HL-60/S4 treated with phorbol 12-myristate 13-acetate at 8.2 ng/mL for 4 days and 3 days (cell line): ENCODE data around the gene SRRM5.
"Not testable (repeated sequence)": the region's sequence is repeated elsewhere in the genome, so short reads cannot be mapped to it uniquely, and the experiment has no call there.

Source experiments
- in situ Hi-C: fragments of 300-500 bp; cut with MboI; formaldehyde crosslinking; loops from 2 replicates; pipeline ENCODE4 v1.15.0; 2022; ENCODE audit warnings: low sequenced_read_pairs

SRRM5 gene

GRCh38 chr19:43591904-43592772 is 19.8 kb upstream of the SRRM5 start:
- in situ Hi-C loops: no loop called here

GRCh38 chr19:43592800-43593350 is 19.0 kb upstream of the SRRM5 start:
- in situ Hi-C loops: no loop called here

DNA sequence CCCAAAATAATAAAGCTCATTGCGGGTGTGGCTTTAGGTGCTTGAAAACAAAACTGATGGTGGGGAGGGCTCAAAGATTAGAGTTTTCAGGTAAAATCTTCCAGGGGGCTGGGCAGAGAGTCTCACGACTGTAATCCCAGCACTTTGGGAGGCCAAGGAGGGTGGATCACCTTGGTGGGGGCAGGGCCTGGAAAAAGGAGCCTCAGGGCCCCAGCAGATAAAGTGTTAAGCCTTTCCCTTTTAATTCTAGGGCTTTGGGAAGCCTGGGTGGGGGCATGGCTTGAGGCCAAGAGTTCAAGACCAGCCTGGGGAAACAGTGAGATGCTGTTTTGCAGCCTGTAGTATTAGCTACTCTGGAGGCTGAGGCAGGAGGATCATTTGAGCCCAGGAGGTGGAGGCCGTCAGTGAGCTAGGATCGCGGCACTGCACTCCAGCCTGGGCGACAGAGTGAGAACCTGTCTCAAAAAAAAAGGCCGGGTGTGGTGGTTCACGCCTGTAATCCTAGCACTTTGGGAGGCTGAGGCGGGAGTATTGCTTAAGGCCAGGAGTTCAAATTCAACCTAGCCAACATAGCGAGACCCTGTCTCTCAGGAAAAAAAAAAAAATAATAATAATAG is 17.7 kb upstream of the SRRM5 start:
- in situ Hi-C loops: no loop called here

DNA sequence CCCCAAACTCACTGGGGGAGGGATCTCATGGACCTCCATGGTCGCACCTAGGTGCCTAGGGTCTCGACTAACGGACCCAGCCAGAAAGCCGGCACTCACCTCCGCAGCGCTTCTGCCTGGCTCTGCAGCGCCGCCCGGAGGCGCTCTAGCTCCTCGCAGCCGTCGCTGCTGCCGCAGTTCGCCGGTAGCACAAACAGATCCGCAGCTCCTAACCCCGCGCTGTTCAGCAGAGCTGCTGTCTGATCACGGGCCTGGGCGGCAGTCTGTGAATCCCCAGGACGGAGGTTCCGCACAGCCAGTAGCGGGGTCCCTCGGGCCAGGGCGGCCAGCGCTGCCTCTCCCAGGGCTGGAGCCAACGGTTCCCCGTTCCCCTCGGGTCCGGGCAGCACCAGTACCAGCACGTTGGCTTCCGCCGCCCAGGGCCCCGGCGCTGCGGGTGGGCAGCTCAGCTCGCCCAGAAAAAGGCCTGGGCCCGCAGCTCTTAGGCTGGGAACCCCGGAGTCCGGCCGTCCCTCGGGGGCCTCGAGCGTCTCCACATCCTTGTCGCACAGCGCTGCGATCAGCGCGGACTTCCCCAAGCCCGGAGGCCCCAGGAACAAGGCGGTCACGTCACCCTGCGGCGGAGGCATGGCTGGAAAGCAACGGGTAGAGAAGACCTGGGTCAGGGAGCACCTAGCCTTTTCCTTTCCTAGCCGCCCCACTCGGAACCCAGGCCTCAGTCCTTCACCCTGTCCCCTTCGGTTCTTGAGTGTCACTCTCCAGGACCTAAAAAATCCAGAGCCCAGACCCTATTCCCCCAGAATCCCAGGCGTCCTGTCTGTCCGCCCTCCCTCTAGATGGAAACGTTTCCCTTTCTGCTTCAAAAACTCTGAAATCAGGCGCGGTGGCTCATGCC is 16.9 kb upstream of the SRRM5 start:
- in situ Hi-C loops: no loop called here

DNA sequence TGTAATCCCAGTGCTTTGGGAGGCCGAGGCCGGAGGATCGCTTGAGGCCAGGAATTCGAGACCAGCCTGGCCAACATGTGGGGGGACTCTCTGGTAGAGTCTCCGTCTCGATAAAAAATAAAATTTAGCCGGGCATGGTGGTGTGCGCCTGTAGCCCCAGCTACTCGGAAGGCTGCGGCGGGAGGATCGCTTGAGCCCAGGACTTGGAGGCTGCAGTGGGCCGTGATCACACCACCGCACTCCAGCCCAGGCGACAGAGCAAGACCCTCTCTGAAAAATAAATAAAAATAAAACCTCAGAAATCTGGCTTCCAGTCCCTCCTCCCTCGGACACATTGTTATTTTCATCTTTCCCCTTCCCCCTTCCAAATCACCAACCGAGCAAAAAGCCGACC is 16.3 kb upstream of the SRRM5 start:
- in situ Hi-C loops: no loop called here

GRCh38 chr19:43595999-43596841 is 15.7 kb upstream of the SRRM5 start, which contains the start of the genes IRGQ and ZNF576:
TSS of gene IRGQ (minus strand) at chr19:43596134. CDS start at chr19:43595338, 796 bp downstream.
TSS of gene ZNF576 (plus strand) at chr19:43596595. CDS start at chr19:43597109, 514 bp downstream.
- in situ Hi-C loops: no loop called here

- in situ Hi-C loops: no loop called here
Observed at GRCh38 chr19:43596842-43597461, 14.9 kb upstream of the SRRM5 start.

GRCh38 chr19:43597876-43598275 is 14.0 kb upstream of the SRRM5 start:
- in situ Hi-C loops: no loop called here

DNA sequence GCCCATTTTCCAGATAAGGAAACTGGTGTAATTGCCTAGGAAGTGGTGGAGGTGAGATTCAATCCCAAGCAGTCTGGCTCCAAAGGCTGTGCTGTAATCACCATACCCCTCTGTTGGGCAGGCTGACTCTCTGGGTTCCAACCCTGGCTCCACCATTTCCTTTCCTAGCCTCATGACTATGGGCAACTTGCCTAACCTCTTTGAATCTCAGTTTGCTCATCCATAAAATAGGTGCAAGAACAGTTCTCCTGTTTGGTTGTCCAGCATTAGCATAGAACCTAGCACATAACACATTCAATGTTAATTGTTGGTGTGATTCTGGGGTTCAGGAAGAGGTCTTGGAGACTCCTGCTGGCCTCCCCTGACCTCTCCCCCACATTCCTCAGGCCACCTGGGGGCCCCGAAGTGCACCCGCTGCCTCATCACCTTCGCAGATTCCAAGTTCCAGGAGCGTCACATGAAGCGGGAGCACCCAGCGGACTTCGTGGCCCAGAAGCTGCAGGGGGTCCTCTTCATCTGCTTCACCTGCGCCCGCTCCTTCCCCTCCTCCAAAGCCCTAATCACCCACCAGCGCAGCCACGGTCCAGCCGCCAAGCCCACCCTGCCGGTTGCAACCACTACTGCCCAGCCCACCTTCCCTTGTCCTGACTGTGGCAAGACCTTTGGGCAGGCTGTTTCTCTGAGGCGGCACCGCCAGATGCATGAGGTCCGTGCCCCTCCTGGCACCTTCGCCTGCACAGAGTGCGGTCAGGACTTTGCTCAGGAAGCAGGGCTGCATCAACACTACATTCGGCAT is 13.2 kb upstream of the SRRM5 start:
- in situ Hi-C loops: no loop called here

DNA sequence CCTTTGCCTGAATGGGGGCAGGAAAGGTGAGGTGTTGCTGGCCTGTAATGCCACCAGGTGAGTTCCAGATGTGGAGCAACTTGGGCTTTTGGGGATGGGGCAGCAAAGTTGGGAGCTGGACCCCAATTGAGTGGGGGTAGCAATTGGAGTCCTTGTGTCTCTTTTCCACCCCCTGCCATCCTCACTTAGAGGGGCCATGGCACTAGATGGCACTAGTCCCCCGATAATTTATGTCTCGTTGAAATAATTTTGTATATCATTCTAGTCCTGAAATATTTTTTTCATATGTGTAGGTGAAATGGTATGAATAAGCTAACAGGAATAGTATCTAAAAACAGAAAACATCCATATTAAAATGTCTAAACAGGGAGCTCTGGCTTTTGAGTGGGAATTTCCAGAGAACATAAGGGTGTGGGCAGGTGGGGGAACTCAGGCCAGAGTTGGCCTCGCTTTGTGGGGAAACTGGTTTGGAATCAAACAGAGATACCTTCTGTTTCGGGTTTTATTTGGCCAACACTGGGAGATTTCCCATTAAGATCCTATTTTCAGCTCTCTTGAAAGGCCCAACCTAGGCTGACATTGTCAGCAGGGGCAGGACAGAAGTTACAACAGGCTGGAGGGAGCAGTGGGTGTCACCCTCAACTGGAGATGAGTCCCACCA is 12.1 kb upstream of the SRRM5 start:
- in situ Hi-C loops: no loop called here

- in situ Hi-C loops: not testable (repeated sequence)
Observed at GRCh38 chr19:43600326-43600725, 11.6 kb upstream of the SRRM5 start.

DNA sequence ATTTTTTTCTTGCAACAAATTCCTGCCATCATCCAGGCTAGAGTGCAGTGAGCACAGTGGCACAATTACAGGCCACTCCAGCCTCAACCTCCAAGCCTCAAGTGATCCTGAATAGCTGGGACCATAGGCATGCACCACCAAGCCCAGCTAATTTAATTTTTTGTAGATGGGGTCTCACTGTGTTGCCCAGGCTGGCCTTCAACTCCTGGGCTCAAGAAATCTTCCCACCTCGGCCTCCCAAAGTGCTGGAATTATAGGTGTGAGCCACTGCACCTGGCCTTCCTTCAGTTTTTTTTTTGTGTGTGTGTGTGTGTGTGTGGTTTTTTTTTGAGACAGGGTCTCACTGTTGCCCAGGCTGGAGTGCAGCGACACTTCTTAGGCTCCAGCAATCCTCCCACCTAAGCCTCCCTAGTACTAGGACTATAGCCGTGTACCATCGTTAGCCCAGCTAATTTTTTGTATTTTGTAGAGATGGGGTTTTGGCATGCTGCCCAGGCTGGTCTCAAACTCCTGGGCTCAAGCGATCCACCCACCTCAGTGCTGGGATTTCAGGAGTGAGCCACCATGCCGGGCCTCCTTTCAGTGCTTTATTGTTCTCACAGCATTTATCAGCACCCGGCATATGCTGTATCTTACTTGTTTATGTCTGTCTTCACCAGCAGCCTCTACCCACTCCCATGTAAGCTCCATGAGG is 5.9 kb upstream of the SRRM5 start:
- in situ Hi-C loops: no loop called here

DNA sequence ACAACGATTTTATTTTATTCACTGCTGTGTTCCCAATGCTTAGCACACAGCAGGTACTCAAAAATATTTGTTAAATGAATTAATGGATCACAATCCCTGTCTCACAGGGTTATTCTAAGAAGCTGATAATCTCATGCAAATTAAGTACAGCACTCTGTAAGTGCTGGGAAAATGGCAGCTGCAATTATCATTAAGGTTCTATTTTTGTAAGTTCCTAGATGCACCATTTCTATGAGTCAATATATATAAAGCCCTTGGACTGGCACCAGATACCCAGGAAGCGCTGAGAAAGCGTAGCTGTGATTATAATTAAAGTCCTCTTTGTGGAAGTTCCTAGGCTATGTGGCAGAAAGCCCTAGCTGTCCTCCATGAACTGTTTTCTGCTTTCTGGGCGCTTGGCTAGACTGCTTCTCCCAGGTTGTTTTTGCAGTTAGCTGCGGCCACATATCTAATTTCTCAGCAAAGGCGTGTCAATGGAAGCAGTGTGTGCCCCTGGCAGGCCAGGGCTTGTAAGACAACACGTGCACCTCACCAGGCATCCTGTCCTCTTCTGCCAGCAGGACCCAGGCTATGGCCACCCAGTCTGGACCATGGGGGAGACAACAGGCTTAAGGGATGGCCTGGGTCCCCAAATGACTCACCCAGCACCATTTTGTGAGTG is 5.2 kb upstream of the SRRM5 start:
- in situ Hi-C loops: no loop called here

DNA sequence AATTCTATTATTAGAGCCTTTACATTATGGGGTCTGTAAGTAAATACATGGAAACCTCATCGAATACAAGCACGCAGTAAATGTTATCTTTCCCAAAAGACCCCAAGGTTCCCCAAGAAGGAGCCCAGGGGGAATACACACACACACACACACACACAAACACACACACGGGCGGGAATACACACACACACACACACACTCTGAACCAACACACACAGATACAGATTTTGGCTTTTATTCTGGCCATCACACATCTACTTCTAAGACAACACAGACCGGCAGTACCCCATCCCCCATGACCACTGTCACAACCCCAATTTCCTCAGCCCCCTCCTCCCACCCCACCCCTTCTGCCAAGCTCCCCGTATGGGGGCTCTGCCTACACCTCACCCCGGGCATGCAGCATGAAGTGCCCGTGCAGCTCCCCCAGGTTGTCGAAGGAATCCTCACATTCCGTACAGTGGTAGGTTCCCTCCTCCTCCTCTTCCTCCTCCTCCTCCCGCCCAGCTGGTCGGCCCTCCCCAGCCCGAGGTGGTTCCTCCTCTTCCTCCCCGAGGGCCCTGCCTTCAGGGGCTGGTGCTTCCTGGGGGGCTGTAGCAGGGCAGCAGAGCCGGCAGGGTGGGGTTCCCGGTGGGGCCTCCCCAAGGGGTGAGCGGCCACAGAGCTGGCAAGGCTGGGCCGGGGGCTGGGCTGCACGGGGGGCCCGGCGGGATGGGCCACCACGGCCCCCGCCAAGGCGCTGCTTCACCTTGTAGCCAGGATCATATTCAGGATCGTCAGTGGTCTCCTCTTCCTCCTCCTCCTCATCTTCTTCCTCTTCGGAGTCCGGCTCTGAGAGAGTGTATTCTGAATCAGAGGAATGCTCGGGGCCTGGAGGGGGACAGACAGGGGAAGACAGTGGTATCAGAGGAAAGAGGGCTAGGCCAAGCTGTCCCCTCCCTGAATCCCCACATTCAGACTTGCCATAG is 4.4 kb upstream of the SRRM5 start:
- in situ Hi-C loops: no loop called here

- in situ Hi-C loops: no loop called here
Observed at GRCh38 chr19:43609872-43610271, 2.0 kb upstream of the SRRM5 start.

- in situ Hi-C loops: no loop called here
Observed at GRCh38 chr19:43610493-43610892, 1.4 kb upstream of the SRRM5 start.
